HG03175 (cell line): ENCODE results near the gene PSMA3.

ENCODE experiments used
- ATAC-seq: cut with Tn5 transposase; IDR thresholded peaks from one replicate; pipeline ENCODE4 v1.9.1; 2021; ENCODE audit warnings: mild to moderate bottlenecking, moderate library complexity; ENCODE audit not compliant: unreplicated experiment

PSMA3 gene

DNA sequence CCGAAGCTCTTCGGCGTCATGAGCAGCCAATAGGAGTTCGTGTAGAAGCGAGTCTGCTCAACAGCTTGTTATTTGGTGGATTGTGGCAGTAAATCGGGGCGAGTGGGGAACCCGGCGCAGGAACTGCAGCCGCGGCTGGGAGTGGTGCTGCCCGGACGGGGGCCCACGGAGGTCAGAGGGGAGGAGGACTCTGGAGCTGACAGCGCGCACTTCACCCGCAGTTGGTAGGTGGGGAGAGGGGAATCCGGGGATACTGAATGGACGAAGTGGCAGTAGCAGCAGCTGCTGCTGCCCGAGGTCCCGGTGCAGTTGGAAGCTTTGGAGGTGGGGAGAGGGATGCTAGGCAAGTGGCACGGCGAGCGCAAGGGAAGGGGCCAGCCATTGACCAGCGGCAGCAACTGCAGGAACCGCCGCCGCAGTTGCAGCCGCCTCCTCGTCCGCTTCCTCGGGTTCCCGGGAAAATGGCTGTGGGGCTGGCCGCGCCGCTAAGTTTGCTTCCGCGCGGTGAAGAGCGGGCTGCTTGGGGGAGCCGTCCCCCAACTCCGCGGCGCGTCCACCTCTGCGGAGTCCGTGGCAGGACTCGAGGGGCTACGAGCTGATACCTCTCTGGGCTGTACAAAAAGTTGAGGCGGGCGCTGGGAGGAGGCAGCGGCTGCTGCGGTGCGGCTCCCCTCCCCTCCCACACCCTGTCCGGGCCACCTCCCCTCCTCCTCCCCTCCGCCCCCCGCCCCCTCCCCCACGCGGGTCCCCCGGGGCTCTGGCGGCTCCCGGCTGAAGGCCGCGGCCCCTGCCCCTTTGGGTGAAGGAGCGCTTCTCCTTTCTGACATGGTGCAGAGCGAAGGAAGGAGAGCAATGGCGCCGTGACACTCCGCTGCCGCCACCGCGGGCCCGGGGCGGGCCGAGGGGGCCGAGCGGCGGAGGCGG lies 54.1 kb downstream of the PSMA3 start, which contains the start of gene ARID4A:
Gene ARID4A (plus strand): TSS at position 79 of the 924 bp plus-strand sequence. CDS start 1,300 bp downstream, outside the sequence.
- ATAC-seq, result no peak

- no peak for ATAC-seq
Observed at GRCh38 chr14:58299401-58300330, 55.0 kb downstream of the PSMA3 start.

DNA sequence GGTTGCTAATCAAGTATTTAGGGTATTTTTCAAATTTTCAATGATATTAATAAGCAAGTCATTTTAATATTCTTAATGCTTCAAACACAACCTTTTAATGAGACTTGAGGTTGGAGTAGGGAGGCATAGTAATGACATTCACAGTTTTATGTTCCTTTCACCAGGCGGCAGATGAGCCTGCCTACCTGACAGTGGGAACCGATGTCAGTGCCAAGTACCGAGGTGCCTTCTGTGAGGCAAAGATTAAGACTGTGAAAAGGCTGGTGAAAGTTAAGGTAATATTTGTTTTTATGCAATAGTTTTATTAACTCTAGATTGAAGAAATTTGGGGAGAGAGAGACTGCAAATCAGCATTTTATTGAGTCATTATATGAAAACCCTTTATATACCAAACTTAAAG lies 56.8 kb downstream of the PSMA3 start:
- ATAC-seq, result no peak

GRCh38 chr14:58305730-58306129 lies 61.1 kb downstream of the PSMA3 start:
- ATAC-seq, result no peak

- no peak for ATAC-seq
Observed at GRCh38 chr14:58307597-58308316, 63.1 kb downstream of the PSMA3 start.

GRCh38 chr14:58309086-58309485 lies 64.4 kb downstream of the PSMA3 start:
- no peak for ATAC-seq

- no peak for ATAC-seq
Observed at GRCh38 chr14:58313699-58314098, 69.1 kb downstream of the PSMA3 start.

DNA sequence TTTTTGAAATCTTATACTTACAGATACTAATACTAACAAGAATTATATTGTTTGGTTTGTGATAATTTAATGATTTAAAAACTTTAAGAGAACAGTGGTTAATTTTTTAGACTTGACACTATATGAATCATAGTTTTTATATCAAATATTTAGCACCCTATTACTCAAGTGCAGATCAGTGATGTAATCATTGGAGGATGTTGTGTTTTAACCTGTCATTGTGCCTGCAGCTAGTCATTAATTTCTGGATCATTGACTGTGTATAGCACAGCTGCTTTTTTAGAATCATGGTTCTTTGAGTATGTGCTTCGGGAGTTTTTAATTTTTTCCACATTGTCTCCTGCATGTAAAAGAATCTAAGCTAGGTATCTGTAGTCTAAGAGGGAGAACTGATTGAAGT lies 71.0 kb downstream of the PSMA3 start:
- ATAC-seq, result no peak
